ENCODE data around the gene FAM180B. TPM values are rescaled to one million over a fixed set of nuclear protein-coding genes. Genes with fewer than 3 reads are reported as not detected.

The FAM180B gene
- total RNA-seq, 4 donors from 2014 or later = 0.41 TPM; not detected in 3

DNA sequence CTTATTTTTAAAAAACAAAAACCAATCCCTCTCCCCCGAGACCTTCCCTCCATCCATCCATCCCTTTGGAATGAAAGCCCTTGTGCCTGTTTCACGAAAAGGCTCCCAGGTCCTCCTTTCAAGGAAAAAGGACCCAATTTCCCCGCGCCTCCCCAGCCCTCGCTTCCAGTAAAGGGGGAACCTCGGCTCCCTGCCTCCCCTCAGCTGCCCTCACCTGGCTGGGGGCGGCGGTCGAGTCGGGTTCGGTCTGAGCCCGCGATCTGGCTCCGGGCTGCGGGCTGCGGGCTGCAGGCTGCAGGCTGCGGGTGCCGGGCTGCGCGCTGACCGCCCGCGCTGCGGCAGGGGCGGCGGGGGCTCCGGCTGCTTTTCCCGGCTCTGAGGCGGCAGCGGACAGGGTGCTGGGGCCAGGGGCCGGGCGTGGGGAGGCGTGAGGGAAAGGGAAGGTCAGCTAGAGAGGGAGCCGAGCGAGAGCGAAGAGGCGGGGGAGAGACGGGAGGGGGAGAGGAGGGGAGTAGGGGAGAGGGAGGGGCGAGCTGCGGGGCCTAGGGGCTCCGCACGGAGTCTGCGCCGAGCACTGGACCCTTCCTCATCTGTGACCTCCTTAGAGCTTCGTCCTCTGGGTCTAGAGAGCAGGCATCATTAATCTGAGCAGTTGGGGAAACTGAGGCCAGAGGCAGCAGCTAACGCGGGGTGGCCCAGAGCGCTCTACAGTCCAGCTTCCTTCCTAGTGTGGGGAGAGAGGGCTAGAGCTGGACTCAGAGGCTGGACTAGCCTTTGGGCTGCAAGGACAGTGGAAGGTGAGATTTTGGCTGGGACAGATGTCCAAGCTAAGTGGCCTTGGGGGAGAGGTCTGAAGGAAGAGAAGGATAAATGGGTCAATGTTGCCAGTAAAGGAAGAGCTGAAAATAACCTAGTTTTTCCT, 7.7 kb downstream of the FAM180B start, which contains the start of gene C1QTNF4:
TSS of gene C1QTNF4 (minus strand) at position 478 of the 922 bp plus-strand sequence. CDS start 3,601 bp downstream, outside the sequence.
- peaks cover 0 to 19% (median 8%) of the 10 kb centered on the region in 4 donors for H3K4me1 ChIP-seq
- no peak within 1 kb of the TSS for H3K27ac ChIP-seq
- DNase-seq = no peak
- TF ChIP-seq EP300 (IDR thresholded peaks at IDR 0.05; ENCODE audit: low read depth) (no peak), POLR2AphosphoS5 (IDR thresholded peaks at IDR 0.05) (no peak), POLR2A (IDR thresholded peaks at IDR 0.05) (no peak)
- TF ChIP-seq, protein P1, sequence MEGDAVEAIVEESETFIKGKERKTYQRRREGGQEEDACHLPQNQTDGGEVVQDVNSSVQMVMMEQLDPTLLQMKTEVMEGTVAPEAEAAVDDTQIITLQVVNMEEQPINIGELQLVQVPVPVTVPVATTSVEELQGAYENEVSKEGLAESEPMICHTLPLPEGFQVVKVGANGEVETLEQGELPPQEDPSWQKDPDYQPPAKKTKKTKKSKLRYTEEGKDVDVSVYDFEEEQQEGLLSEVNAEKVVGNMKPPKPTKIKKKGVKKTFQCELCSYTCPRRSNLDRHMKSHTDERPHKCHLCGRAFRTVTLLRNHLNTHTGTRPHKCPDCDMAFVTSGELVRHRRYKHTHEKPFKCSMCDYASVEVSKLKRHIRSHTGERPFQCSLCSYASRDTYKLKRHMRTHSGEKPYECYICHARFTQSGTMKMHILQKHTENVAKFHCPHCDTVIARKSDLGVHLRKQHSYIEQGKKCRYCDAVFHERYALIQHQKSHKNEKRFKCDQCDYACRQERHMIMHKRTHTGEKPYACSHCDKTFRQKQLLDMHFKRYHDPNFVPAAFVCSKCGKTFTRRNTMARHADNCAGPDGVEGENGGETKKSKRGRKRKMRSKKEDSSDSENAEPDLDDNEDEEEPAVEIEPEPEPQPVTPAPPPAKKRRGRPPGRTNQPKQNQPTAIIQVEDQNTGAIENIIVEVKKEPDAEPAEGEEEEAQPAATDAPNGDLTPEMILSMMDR (IDR thresholded peaks at IDR 0.05) = no peak
- no peaks in the 10 kb centered on the region for H3K36me3 ChIP-seq
- WGBS, 2 donors (ENCODE audit: low coverage in 1 of 2) = 0 to 12% methylated on average over 2 to 39 of the region's 48 CpGs
- intact Hi-C loops (cut with DNase I; ENCODE audit: low total_unique reads) (no loop called here), in situ Hi-C loops (cut with MboI; ENCODE audit: low pct_ligation_motif_present in 1 of 4, low pct_unique_long_range_greater_than_20kb in 1 of 4, low sequenced_read_pairs in 3 of 4) (no loop called here)
- no peaks in the 10 kb centered on the region for H3K9me3 ChIP-seq
- peaks cover 60% of the 10 kb centered on the region for H3K27me3 ChIP-seq
- peak within 1 kb of the TSS in 2 of 4 donors; percentile 10 to 32 for H3K4me3 ChIP-seq

DNA sequence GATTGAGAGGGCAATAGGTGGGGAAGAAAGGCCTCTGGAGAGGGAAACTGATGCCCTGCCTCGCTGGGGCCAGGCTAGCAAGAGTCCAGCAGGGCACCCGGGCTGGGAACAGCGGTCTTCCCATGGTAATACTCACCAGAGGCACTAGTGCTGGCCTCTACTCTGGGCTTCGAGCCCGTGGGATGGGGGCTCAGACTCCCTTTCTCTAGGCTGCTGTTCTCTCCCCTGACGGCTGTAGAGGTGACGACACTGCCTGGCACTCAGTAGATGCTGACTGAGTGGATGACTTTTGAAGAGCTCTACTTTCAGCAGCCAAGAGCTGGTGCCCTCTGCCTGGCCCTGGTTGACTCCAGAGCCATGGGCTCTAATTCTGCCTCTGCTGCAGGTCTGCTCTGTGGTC, 8.6 kb downstream of the FAM180B start:
- intact Hi-C loops (cut with DNase I; ENCODE audit: low total_unique reads) (no loop called here), in situ Hi-C loops (cut with MboI; ENCODE audit: low pct_ligation_motif_present in 1 of 4, low pct_unique_long_range_greater_than_20kb in 1 of 4, low sequenced_read_pairs in 3 of 4) (no loop called here)
- Histone ChIP-seq H3K36me3 (no peaks in the 10 kb centered on the region), H3K27ac (no peak overlapping the region), H3K4me1 (peaks cover 0 to 12% (median 8%) of the 10 kb centered on the region in 4 donors), H3K9me3 (no peaks in the 10 kb centered on the region), H3K27me3 (peaks cover 52% of the 10 kb centered on the region), H3K4me3 (no peak overlapping the region)
- 60% methylated on average over 7 of the region's 7 CpGs; no CpG with 5 or more reads in 1 of the 2 donors for WGBS, 2 donors (ENCODE audit: low coverage in 1 of 2)
- no peak for DNase-seq
- TF ChIP-seq POLR2AphosphoS5 (IDR thresholded peaks at IDR 0.05) (no peak), EP300 (IDR thresholded peaks at IDR 0.05; ENCODE audit: low read depth) (no peak), POLR2A (IDR thresholded peaks at IDR 0.05) (no peak)
- TF ChIP-seq, protein P1 (IDR thresholded peaks at IDR 0.05) = no peak

DNA sequence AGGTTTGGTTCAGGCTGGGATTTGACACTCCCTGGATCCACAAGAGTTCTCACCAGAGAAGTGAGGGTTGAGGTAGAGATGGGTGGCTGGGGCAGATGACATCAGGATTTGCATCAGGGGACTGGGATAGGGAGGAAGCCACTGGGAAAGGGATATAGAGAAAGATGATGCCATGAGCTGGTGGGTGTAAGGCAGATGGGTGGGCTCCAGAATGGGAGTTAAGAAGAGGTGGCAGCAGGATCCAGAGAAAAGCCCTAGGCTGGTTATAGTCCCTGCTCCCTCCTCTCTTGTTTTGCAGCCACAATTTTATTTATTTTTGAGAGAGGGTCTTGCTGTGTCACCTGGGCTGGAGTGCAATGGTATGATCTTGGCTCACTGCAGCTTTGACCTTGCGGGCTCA, 9.5 kb downstream of the FAM180B start:
- TF ChIP-seq POLR2AphosphoS5 (IDR thresholded peaks at IDR 0.05) (no peak), EP300 (IDR thresholded peaks at IDR 0.05; ENCODE audit: low read depth) (no peak)
- TF ChIP-seq, protein P1 (IDR thresholded peaks at IDR 0.05) = no peak
- Histone ChIP-seq H3K36me3 (no peaks in the 10 kb centered on the region), H3K27ac (no peak overlapping the region), H3K4me1 (peaks cover 0 to 12% (median 8%) of the 10 kb centered on the region in 4 donors), H3K9me3 (no peaks in the 10 kb centered on the region), H3K4me3 (no peak overlapping the region), H3K27me3 (peaks cover 44% of the 10 kb centered on the region)
- DNase-seq = no peak
- intact Hi-C loops (cut with DNase I; ENCODE audit: low total_unique reads) = no loop called here
- WGBS, 2 donors (ENCODE audit: low coverage in 1 of 2) = 94% methylated on average over 1 of the region's 1 CpG; no CpG with 5 or more reads in 1 of the 2 donors
- in situ Hi-C loops (cut with MboI; ENCODE audit: low pct_ligation_motif_present in 1 of 4, low pct_unique_long_range_greater_than_20kb in 1 of 4, low sequenced_read_pairs in 3 of 4) = no loop called here

DNA sequence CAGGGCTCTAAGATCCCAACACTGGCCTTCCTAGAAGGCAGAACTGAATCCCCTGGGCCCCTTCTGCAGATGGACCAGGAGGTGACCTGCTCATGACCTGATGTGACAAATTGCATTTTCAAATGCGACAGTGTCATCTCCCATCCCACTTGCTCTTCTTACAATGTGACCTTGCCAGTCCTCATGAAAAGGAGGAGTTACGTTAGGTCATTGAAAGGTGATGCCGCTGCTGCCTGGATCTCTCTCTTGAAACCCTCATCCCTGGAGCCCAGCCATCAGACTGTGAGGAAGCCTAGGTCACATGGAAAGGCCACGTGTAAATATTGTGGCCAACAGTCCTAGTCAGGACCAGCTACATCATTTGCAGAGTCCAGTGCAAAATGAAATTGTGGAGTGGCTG, 13.4 kb downstream of the FAM180B start:
- no peak for DNase-seq
- in situ Hi-C loops (cut with MboI; ENCODE audit: low pct_ligation_motif_present in 1 of 4, low pct_unique_long_range_greater_than_20kb in 1 of 4, low sequenced_read_pairs in 3 of 4) = no loop called here
- no peak overlapping the region for H3K27ac ChIP-seq
- H3K4me1 ChIP-seq = no peaks in the 10 kb centered on the region
- peaks cover 8% of the 10 kb centered on the region for H3K27me3 ChIP-seq
- H3K36me3 ChIP-seq = no peaks in the 10 kb centered on the region
- no peaks in the 10 kb centered on the region for H3K9me3 ChIP-seq
- no peak overlapping the region for H3K4me3 ChIP-seq
- intact Hi-C loops (cut with DNase I; ENCODE audit: low total_unique reads) = no loop called here
- WGBS, 2 donors (ENCODE audit: low coverage in 1 of 2) = 71% methylated on average over 4 of the region's 4 CpGs; no CpG with 5 or more reads in 1 of the 2 donors
- TF ChIP-seq EP300 (IDR thresholded peaks at IDR 0.05; ENCODE audit: low read depth) (no peak), POLR2A (IDR thresholded peaks at IDR 0.05) (no peak), POLR2AphosphoS5 (IDR thresholded peaks at IDR 0.05) (no peak)
- TF ChIP-seq, protein P1 (IDR thresholded peaks at IDR 0.05) = no peak
